CD4-positive, alpha-beta T cell (primary cell): ENCODE measurements around the gene GDA. TPM values are rescaled to one million over a fixed set of nuclear protein-coding genes. Genes with fewer than 3 reads are reported as not detected.

ENCODE experiments used
- ATAC-seq: fragments of 200-7000 bp; cut with Tn5 transposase; one replicate; pipeline ENCODE4 v1.10.0; 2022; ENCODE audit warnings: mild to moderate bottlenecking; ENCODE audit not compliant: poor library complexity
- CTCF ChIA-PET: fragments of 350-600 bp; sonication (Branson Sonifier 250); formaldehyde crosslinking; loops from one replicate; lab custom pipeline; 2021; ENCODE audit warnings: antibody characterized with exemption, inconsistent platforms; lab: Charles Lee
- POLR2A ChIA-PET: fragments of 350-600 bp; sonication (Branson Sonifier 250); formaldehyde crosslinking; loops from one replicate; lab custom pipeline; 2021; ENCODE audit warnings: antibody characterized with exemption, inconsistent platforms; lab: Charles Lee
- DNase-seq, 14 experiments: peaks; one replicate each; pipeline ENCODE4 v3.0.0-alpha.2; 2013 to 2020; ENCODE audit warnings: mixed read lengths in 2 of 14
- H3K27ac ChIP-seq, 2 donors: one replicate each; pipeline versions ENCODE4 v1.5.1 to v1.7.0; 2013; ENCODE audit warnings: low read length in 2 of 2, low read depth in 1 of 2, mild to moderate bottlenecking in 1 of 2
- H3K27me3 ChIP-seq, 2 experiments: 1 replicate in 1 of 2; 2 replicates in 1 of 2; pipeline versions ENCODE4 v1.6.1 to v1.7.0; 2013; ENCODE audit warnings: low read length in 2 of 2, control low read depth in 1 of 2, mild to moderate bottlenecking in 1 of 2, moderate library complexity in 1 of 2; ENCODE audit not compliant: insufficient read depth in 2 of 2, control insufficient read depth in 1 of 2
- H3K36me3 ChIP-seq: one replicate; pipeline ENCODE4 v1.6.1; 2013; ENCODE audit warnings: low read length, control low read depth; ENCODE audit not compliant: insufficient read depth
- H3K4me1 ChIP-seq: one replicate; pipeline ENCODE4 v1.6.1; 2013; ENCODE audit warnings: low read length, control low read depth; ENCODE audit not compliant: insufficient read depth
- H3K4me3 ChIP-seq: one replicate; pipeline ENCODE4 v1.5.1; 2013; ENCODE audit warnings: mild to moderate bottlenecking, low read length, moderate library complexity
- H3K9me3 ChIP-seq, 2 experiments: 1 replicate in 1 of 2; 2 replicates in 1 of 2; pipeline versions ENCODE4 v1.6.1 to v1.7.0; 2013; ENCODE audit warnings: low read length in 2 of 2, mild to moderate bottlenecking in 2 of 2, control low read depth in 1 of 2, moderate library complexity in 1 of 2; ENCODE audit not compliant: control insufficient read depth in 1 of 2, insufficient read depth in 1 of 2
- H3K27ac Mint-ChIP-seq: one replicate; pipeline ENCODE4 v1.8.0; 2020; ENCODE audit warnings: mixed read lengths
- H3K27me3 Mint-ChIP-seq: one replicate; pipeline ENCODE4 v1.8.0; 2021; ENCODE audit warnings: mixed read lengths
- H3K36me3 Mint-ChIP-seq: one replicate; pipeline ENCODE4 v1.8.0; 2021; ENCODE audit warnings: low read depth, mixed read lengths
- H3K4me1 Mint-ChIP-seq: one replicate; pipeline ENCODE4 v1.8.0; 2021; ENCODE audit warnings: low read depth, mixed read lengths
- H3K4me3 Mint-ChIP-seq: one replicate; pipeline ENCODE4 v1.8.0; 2020; ENCODE audit warnings: mild to moderate bottlenecking, mixed read lengths
- H3K9me3 Mint-ChIP-seq: one replicate; pipeline ENCODE4 v1.8.0; 2020; ENCODE audit warnings: mixed read lengths
- intact Hi-C, 2 experiments: fragments of 100-400 bp; cut with DNase I in 1 of 2; cut with micrococcal nuclease in 1 of 2; formaldehyde crosslinking; loops; one replicate each; pipeline versions ENCODE4 v1.15.1 to v1.9.0; 2023 to 2025; cut with DNase I, micrococcal nuclease
- total RNA-seq, 174 experiments: library from RNA in 2 of 174; stranded (reverse) in 2 of 174; gene quantifications; one replicate each; pipeline ENCODE4 v1.2.3 and lab custom pipeline; 2021 to 2026
- TF ChIP-seq, protein P1 (sequence below): fragments of 200-600 bp; IDR thresholded peaks from one replicate; pipeline ENCODE4 v1.8.0; 2022; ENCODE audit warnings: antibody characterized with exemption, mild to moderate bottlenecking

Gene GDA
- total RNA-seq, 2 experiments from 2014 or later: not detected

- Histone ChIP-seq H3K27me3 (no peaks in the 10 kb centered on the region), H3K4me1 (no peaks in the 10 kb centered on the region), H3K27ac (no peak overlapping the region), H3K4me3 (no peak overlapping the region), H3K36me3 (no peaks in the 10 kb centered on the region), H3K9me3 (no peaks in the 10 kb centered on the region)
- Mint-ChIP-seq H3K9me3 (no peaks in the 10 kb centered on the region), H3K4me1 (no peaks in the 10 kb centered on the region), H3K27me3 (peaks cover 12% of the 10 kb centered on the region), H3K4me3 (no peak overlapping the region), H3K36me3 (no peaks in the 10 kb centered on the region), H3K27ac (no peak overlapping the region)
- TF ChIP-seq, protein P1, sequence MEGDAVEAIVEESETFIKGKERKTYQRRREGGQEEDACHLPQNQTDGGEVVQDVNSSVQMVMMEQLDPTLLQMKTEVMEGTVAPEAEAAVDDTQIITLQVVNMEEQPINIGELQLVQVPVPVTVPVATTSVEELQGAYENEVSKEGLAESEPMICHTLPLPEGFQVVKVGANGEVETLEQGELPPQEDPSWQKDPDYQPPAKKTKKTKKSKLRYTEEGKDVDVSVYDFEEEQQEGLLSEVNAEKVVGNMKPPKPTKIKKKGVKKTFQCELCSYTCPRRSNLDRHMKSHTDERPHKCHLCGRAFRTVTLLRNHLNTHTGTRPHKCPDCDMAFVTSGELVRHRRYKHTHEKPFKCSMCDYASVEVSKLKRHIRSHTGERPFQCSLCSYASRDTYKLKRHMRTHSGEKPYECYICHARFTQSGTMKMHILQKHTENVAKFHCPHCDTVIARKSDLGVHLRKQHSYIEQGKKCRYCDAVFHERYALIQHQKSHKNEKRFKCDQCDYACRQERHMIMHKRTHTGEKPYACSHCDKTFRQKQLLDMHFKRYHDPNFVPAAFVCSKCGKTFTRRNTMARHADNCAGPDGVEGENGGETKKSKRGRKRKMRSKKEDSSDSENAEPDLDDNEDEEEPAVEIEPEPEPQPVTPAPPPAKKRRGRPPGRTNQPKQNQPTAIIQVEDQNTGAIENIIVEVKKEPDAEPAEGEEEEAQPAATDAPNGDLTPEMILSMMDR: no peak
- POLR2A ChIA-PET: no interaction called here
- intact Hi-C loops: no loop called here
- CTCF ChIA-PET: no interaction called here
- ATAC-seq: no peak
- no peak for DNase-seq
These were observed 83.5 kb downstream of the GDA start for GRCh38 chr9:72232778-72233177.

- TF ChIP-seq, protein P1: no peak
- no peaks in the 10 kb centered on the region for H3K4me1 ChIP-seq
- Mint-ChIP-seq H3K27ac (no peak overlapping the region), H3K36me3 (no peaks in the 10 kb centered on the region), H3K9me3 (no peaks in the 10 kb centered on the region), H3K4me1 (no peaks in the 10 kb centered on the region), H3K4me3 (no peak overlapping the region), H3K27me3 (peaks cover 46% of the 10 kb centered on the region)
- POLR2A ChIA-PET: interaction anchor here (0.7 kb wide), 1 partner anchor 682 kb away, joined by 3 read pairs; no protein-coding TSS in a partner anchor
- no peaks in the 10 kb centered on the region for H3K36me3 ChIP-seq
- H3K27me3 ChIP-seq: peaks cover 4 to 5% of the 10 kb centered on the region in 2 experiments
- H3K27ac ChIP-seq: no peak overlapping the region
- H3K9me3 ChIP-seq: no peaks in the 10 kb centered on the region
- H3K4me3 ChIP-seq: no peak overlapping the region
- intact Hi-C loops: no loop called here
- CTCF ChIA-PET: interaction anchor here (1.2 kb wide), 1 partner anchor 11 kb away, joined by 3 read pairs; no protein-coding TSS in a partner anchor
- ATAC-seq (no peak), DNase-seq (no peak)
These were observed 98.3 kb downstream of the GDA start for GRCh38 chr9:72247549-72247948.

GRCh38 chr9:72251589-72251988 lies 102.3 kb downstream of the GDA start:
- POLR2A ChIA-PET: no interaction called here
- Mint-ChIP-seq H3K4me1 (no peaks in the 10 kb centered on the region), H3K36me3 (no peaks in the 10 kb centered on the region), H3K9me3 (no peaks in the 10 kb centered on the region), H3K4me3 (no peak overlapping the region), H3K27me3 (peaks cover 48% of the 10 kb centered on the region), H3K27ac (no peak overlapping the region)
- intact Hi-C loops: no loop called here
- no peak overlapping the region for H3K4me3 ChIP-seq
- peaks cover 4 to 5% of the 10 kb centered on the region in 2 experiments for H3K27me3 ChIP-seq
- H3K9me3 ChIP-seq: no peaks in the 10 kb centered on the region
- H3K27ac ChIP-seq: no peak overlapping the region
- no peaks in the 10 kb centered on the region for H3K36me3 ChIP-seq
- no peak for ATAC-seq
- DNase-seq: no peak
- no peaks in the 10 kb centered on the region for H3K4me1 ChIP-seq
- CTCF ChIA-PET: no interaction called here
- TF ChIP-seq, protein P1: no peak
